ENCODE measurements around the gene ACSBG1. TPM values are rescaled to one million over a fixed set of nuclear protein-coding genes. Genes with fewer than 3 reads are reported as not detected.
"Not testable (repeated sequence)": the region's sequence is repeated elsewhere in the genome, so short reads cannot be mapped to it uniquely, and the experiment has no call there.

ACSBG1 gene
- total RNA-seq, 2 donors from 2014 or later, result 0.05 to 1.1 TPM

- H3K4me3 Mint-ChIP-seq; DNase-seq; ATAC-seq; H3K27me3 Mint-ChIP-seq; H3K4me1 Mint-ChIP-seq; H3K36me3 Mint-ChIP-seq (ENCODE audit: low read depth); H3K9me3 ChIP-seq (ENCODE audit: control insufficient read depth, low read length, poor library complexity, severe bottlenecking); H3K27ac Mint-ChIP-seq: not testable (repeated sequence)
Observed at GRCh38 chr15:78245392-78245791, 11.0 kb upstream of the ACSBG1 start.

- Mint-ChIP-seq H3K36me3 (ENCODE audit: low read depth) (peaks cover 2% of the 10 kb centered on the region), H3K27me3 (no peaks in the 10 kb centered on the region), H3K27ac (no peak overlapping the region), H3K4me1 (peaks cover 2% of the 10 kb centered on the region), H3K4me3 (no peak overlapping the region)
- no peak for ATAC-seq
- H3K9me3 ChIP-seq (ENCODE audit: control insufficient read depth, low read length, poor library complexity, severe bottlenecking), result no peaks in the 10 kb centered on the region
- no peak for DNase-seq
Observed at GRCh38 chr15:78244893-78245292, 10.5 kb upstream of the ACSBG1 start.

GRCh38 chr15:78244101-78244500 is 9.7 kb upstream of the ACSBG1 start:
- no peak overlapping the region for H3K4me3 Mint-ChIP-seq
- DNase-seq, result no peak
- no peaks in the 10 kb centered on the region for H3K9me3 ChIP-seq (ENCODE audit: control insufficient read depth, low read length, poor library complexity, severe bottlenecking)
- H3K27me3 Mint-ChIP-seq, result peaks cover 1% of the 10 kb centered on the region
- ATAC-seq, result no peak
- peaks cover 2% of the 10 kb centered on the region for H3K36me3 Mint-ChIP-seq (ENCODE audit: low read depth)
- H3K27ac Mint-ChIP-seq, result no peak overlapping the region
- H3K4me1 Mint-ChIP-seq, result peaks cover 4% of the 10 kb centered on the region

- ATAC-seq (no peak), DNase-seq (no peak)
- H3K27me3 Mint-ChIP-seq, result peaks cover 4% of the 10 kb centered on the region
- peaks cover 4% of the 10 kb centered on the region for H3K4me1 Mint-ChIP-seq
- H3K27ac Mint-ChIP-seq, result no peak overlapping the region
- no peaks in the 10 kb centered on the region for H3K9me3 ChIP-seq (ENCODE audit: control insufficient read depth, low read length, poor library complexity, severe bottlenecking)
- no peaks in the 10 kb centered on the region for H3K36me3 Mint-ChIP-seq (ENCODE audit: low read depth)
- no peak overlapping the region for H3K4me3 Mint-ChIP-seq
Observed at GRCh38 chr15:78243491-78243941, 9.2 kb upstream of the ACSBG1 start.

- H3K4me1 Mint-ChIP-seq, result peaks cover 4% of the 10 kb centered on the region
- ATAC-seq (no peak), DNase-seq (no peak)
- H3K27ac Mint-ChIP-seq, result no peak overlapping the region
- no peaks in the 10 kb centered on the region for H3K9me3 ChIP-seq (ENCODE audit: control insufficient read depth, low read length, poor library complexity, severe bottlenecking)
- H3K36me3 Mint-ChIP-seq (ENCODE audit: low read depth), result no peaks in the 10 kb centered on the region
- no peak overlapping the region for H3K4me3 Mint-ChIP-seq
- peaks cover 4% of the 10 kb centered on the region for H3K27me3 Mint-ChIP-seq
Observed at GRCh38 chr15:78243058-78243457, 8.7 kb upstream of the ACSBG1 start.

- Mint-ChIP-seq H3K4me1 (peaks cover 4% of the 10 kb centered on the region), H3K27me3 (peaks cover 4% of the 10 kb centered on the region), H3K36me3 (ENCODE audit: low read depth) (no peaks in the 10 kb centered on the region), H3K4me3 (no peak overlapping the region), H3K27ac (no peak overlapping the region)
- H3K9me3 ChIP-seq (ENCODE audit: control insufficient read depth, low read length, poor library complexity, severe bottlenecking), result no peaks in the 10 kb centered on the region
- ATAC-seq (peak; percentile 39), DNase-seq (no peak)
Observed at GRCh38 chr15:78242128-78242527, 7.8 kb upstream of the ACSBG1 start.

- no peaks in the 10 kb centered on the region for H3K9me3 ChIP-seq (ENCODE audit: control insufficient read depth, low read length, poor library complexity, severe bottlenecking)
- H3K36me3 Mint-ChIP-seq (ENCODE audit: low read depth), result no peaks in the 10 kb centered on the region
- no peak overlapping the region for H3K27ac Mint-ChIP-seq
- ATAC-seq (peak; percentile 92), DNase-seq (peak; percentile 59 to 72 (median 62))
- H3K4me1 Mint-ChIP-seq, result peaks cover 2% of the 10 kb centered on the region
- peaks cover 12% of the 10 kb centered on the region for H3K27me3 Mint-ChIP-seq
- H3K4me3 Mint-ChIP-seq, result no peak overlapping the region
Observed at GRCh38 chr15:78241017-78241416, 6.7 kb upstream of the ACSBG1 start.

GRCh38 chr15:78239811-78240210 is 5.4 kb upstream of the ACSBG1 start:
- ATAC-seq, result no peak
- H3K36me3 Mint-ChIP-seq (ENCODE audit: low read depth), result no peaks in the 10 kb centered on the region
- peaks cover 2% of the 10 kb centered on the region for H3K4me1 Mint-ChIP-seq

GRCh38 chr15:78237146-78237545 is 2.8 kb upstream of the ACSBG1 start:
- no peaks in the 10 kb centered on the region for H3K9me3 ChIP-seq (ENCODE audit: control insufficient read depth, low read length, poor library complexity, severe bottlenecking)
- no peak overlapping the region for H3K27ac Mint-ChIP-seq
- no peak overlapping the region for H3K4me3 Mint-ChIP-seq
- DNase-seq (no peak), ATAC-seq (no peak)
- peaks cover 4% of the 10 kb centered on the region for H3K4me1 Mint-ChIP-seq
- H3K36me3 Mint-ChIP-seq (ENCODE audit: low read depth), result no peaks in the 10 kb centered on the region
- H3K27me3 Mint-ChIP-seq, result peaks cover 38% of the 10 kb centered on the region

More at GRCh38 chr15:78239811-78240210, 5.4 kb upstream of the ACSBG1 start:
- no peak for DNase-seq
- Mint-ChIP-seq H3K27ac (no peak overlapping the region), H3K27me3 (peaks cover 22% of the 10 kb centered on the region), H3K4me3 (no peak overlapping the region)
- no peaks in the 10 kb centered on the region for H3K9me3 ChIP-seq (ENCODE audit: control insufficient read depth, low read length, poor library complexity, severe bottlenecking)

GRCh38 chr15:78236491-78236890 is 2.1 kb upstream of the ACSBG1 start:
- DNase-seq, result no peak
- Mint-ChIP-seq H3K27ac (no peak overlapping the region), H3K4me1 (peaks cover 4% of the 10 kb centered on the region), H3K27me3 (peaks cover 38% of the 10 kb centered on the region), H3K36me3 (ENCODE audit: low read depth) (no peaks in the 10 kb centered on the region), H3K4me3 (no peak overlapping the region)
- no peak for ATAC-seq
- H3K9me3 ChIP-seq (ENCODE audit: control insufficient read depth, low read length, poor library complexity, severe bottlenecking), result no peaks in the 10 kb centered on the region

- Mint-ChIP-seq H3K27me3 (peaks cover 34% of the 10 kb centered on the region), H3K4me1 (peaks cover 3% of the 10 kb centered on the region), H3K4me3 (no peak overlapping the region), H3K27ac (no peak overlapping the region), H3K36me3 (ENCODE audit: low read depth) (no peaks in the 10 kb centered on the region)
- no peaks in the 10 kb centered on the region for H3K9me3 ChIP-seq (ENCODE audit: control insufficient read depth, low read length, poor library complexity, severe bottlenecking)
- DNase-seq, result no peak
- ATAC-seq, result no peak
Observed at GRCh38 chr15:78233496-78233895, 869 bp downstream of the ACSBG1 start.

- DNase-seq (no peak), ATAC-seq (no peak)
- no peaks in the 10 kb centered on the region for H3K36me3 Mint-ChIP-seq (ENCODE audit: low read depth)
- peaks cover 34% of the 10 kb centered on the region for H3K27me3 Mint-ChIP-seq
- no peaks in the 10 kb centered on the region for H3K9me3 ChIP-seq (ENCODE audit: control insufficient read depth, low read length, poor library complexity, severe bottlenecking)
- H3K4me1 Mint-ChIP-seq, result peaks cover 3% of the 10 kb centered on the region
- H3K4me3 Mint-ChIP-seq, result no peak overlapping the region
- H3K27ac Mint-ChIP-seq, result peak overlapping the region; percentile 71
Observed at GRCh38 chr15:78232951-78233350, 1.4 kb downstream of the ACSBG1 start.

GRCh38 chr15:78229431-78230406 is 4.6 kb downstream of the ACSBG1 start:
- H3K9me3 ChIP-seq (ENCODE audit: control insufficient read depth, low read length, poor library complexity, severe bottlenecking), result no peaks in the 10 kb centered on the region
- H3K4me3 Mint-ChIP-seq, result no peak overlapping the region
- no peak for DNase-seq
- no peak for ATAC-seq
- no peak overlapping the region for H3K27ac Mint-ChIP-seq
- H3K36me3 Mint-ChIP-seq (ENCODE audit: low read depth), result no peaks in the 10 kb centered on the region
- H3K4me1 Mint-ChIP-seq, result peaks cover 5% of the 10 kb centered on the region
- peaks cover 16% of the 10 kb centered on the region for H3K27me3 Mint-ChIP-seq

Measured in T-helper 17 cell (primary cell).